ENCODE results near the gene POLRMT. TPM values are rescaled to one million over a fixed set of nuclear protein-coding genes. Genes with fewer than 3 reads are reported as not detected.
A peak's percentile ranks its signal among the peaks of the same experiment; 100 is the strongest.

The POLRMT gene
- total RNA-seq, 6 donors from 2014 or later = 26.7 to 86.5 (median 50.9) TPM

GRCh38 chr19:664913-665443 lies 31.6 kb upstream of the POLRMT start:
- Histone ChIP-seq H3K4me3 (peak overlapping the region in 2 of 4 donors; percentile 26 to 33), H3K27ac (peak overlapping the region in 1 of 4 donors; percentile 65), H3K4me1 (peaks cover 38 to 50% (median 40%) of the 10 kb centered on the region in 4 donors), H3K36me3 (no peaks in the 10 kb centered on the region), H3K9me3 (no peaks in the 10 kb centered on the region), H3K27me3 (no peaks in the 10 kb centered on the region)
- TF ChIP-seq POLR2AphosphoS5 (IDR thresholded peaks at IDR 0.05) = peak in 1 of 2 donors; percentile 32
- no peak for TF ChIP-seq EP300 (IDR thresholded peaks at IDR 0.05)
- TF ChIP-seq POLR2A (IDR thresholded peaks at IDR 0.05) = no peak
- TF ChIP-seq CTCF (IDR thresholded peaks at IDR 0.05) = peak; percentile 94 to 97 (median 96)
- DNase-seq = peak; percentile 85 to 89
- 11 to 14% methylated on average over 9 to 24 of the region's 24 CpGs for WGBS, 2 donors
- ATAC-seq (ENCODE audit: low FRiP score in 2 of 2) = peak; percentile 77 to 82

GRCh38 chr19:663682-664117 lies 30.4 kb upstream of the POLRMT start:
- H3K4me1 ChIP-seq = peaks cover 51 to 63% (median 52%) of the 10 kb centered on the region in 4 donors
- TF ChIP-seq POLR2A (IDR thresholded peaks at IDR 0.05) (no peak), CTCF (IDR thresholded peaks at IDR 0.05) (peak in 1 of 6 experiments; percentile 11), POLR2AphosphoS5 (IDR thresholded peaks at IDR 0.05) (no peak), EP300 (IDR thresholded peaks at IDR 0.05) (no peak)
- DNase-seq = no peak
- H3K27me3 ChIP-seq = no peaks in the 10 kb centered on the region
- H3K9me3 ChIP-seq = no peaks in the 10 kb centered on the region
- 54 to 57% methylated on average over 12 to 18 of the region's 18 CpGs for WGBS, 2 donors
- peaks cover 0 to 3% (median 0%) of the 10 kb centered on the region in 4 donors for H3K36me3 ChIP-seq
- peak overlapping the region in 3 of 4 donors; percentile 97 to 99 (median 97) for H3K4me3 ChIP-seq
- ATAC-seq (ENCODE audit: low FRiP score in 2 of 2) = peak in 1 of 2 donors; percentile 11
- peak overlapping the region; percentile 82 to 96 (median 91) for H3K27ac ChIP-seq

- 0 to 1% methylated on average over 16 to 17 of the region's 97 CpGs for WGBS, 2 donors
- Histone ChIP-seq H3K27ac (peak within 1 kb of the TSS; percentile 89 to 96 (median 91)), H3K4me1 (peaks cover 56 to 68% (median 58%) of the 10 kb centered on the region in 4 donors), H3K36me3 (peaks cover 0 to 5% (median 0%) of the 10 kb centered on the region in 4 donors), H3K9me3 (no peaks in the 10 kb centered on the region), H3K4me3 (peak within 1 kb of the TSS; percentile 97 to 99 (median 98)), H3K27me3 (no peaks in the 10 kb centered on the region)
- peak; percentile 90 for ATAC-seq (ENCODE audit: low FRiP score in 2 of 2)
- DNase-seq = peak; percentile 92 to 100
- TF ChIP-seq CTCF (IDR thresholded peaks at IDR 0.05) (peak in 2 of 6 experiments; percentile 25 to 30), EP300 (IDR thresholded peaks at IDR 0.05) (peak in 1 of 4 donors; percentile 70), POLR2A (IDR thresholded peaks at IDR 0.05) (peak in 2 of 4 donors; percentile 8 to 72), POLR2AphosphoS5 (IDR thresholded peaks at IDR 0.05) (peak; percentile 35 to 84)
Measured at GRCh38 chr19:662962-663681, 29.8 kb upstream of the POLRMT start, which contains the start of gene RNF126. TSS of gene RNF126 (minus strand) at chr19:663214. CDS start at chr19:663121, 93 bp downstream.

- Histone ChIP-seq H3K27ac (peak overlapping the region; percentile 87 to 93 (median 89)), H3K4me3 (peak overlapping the region; percentile 97 to 99 (median 98)), H3K27me3 (no peaks in the 10 kb centered on the region), H3K4me1 (peaks cover 57 to 72% (median 63%) of the 10 kb centered on the region in 4 donors), H3K9me3 (no peaks in the 10 kb centered on the region), H3K36me3 (peaks cover 0 to 5% (median 2%) of the 10 kb centered on the region in 4 donors)
- 0% methylated on average over 1 to 29 of the region's 81 CpGs for WGBS, 2 donors
- no peak for TF ChIP-seq POLR2AphosphoS5 (IDR thresholded peaks at IDR 0.05)
- peak in 1 of 4 donors; percentile 5 for TF ChIP-seq POLR2A (IDR thresholded peaks at IDR 0.05)
- ATAC-seq (ENCODE audit: low FRiP score in 2 of 2) = peak in 1 of 2 donors; percentile 5
- peak; percentile 79 to 91 for DNase-seq
Measured at GRCh38 chr19:662207-662961, 29.0 kb upstream of the POLRMT start.
